Nephron (organoid): ENCODE results near the gene GALNT12.

Experiments used
- H3K27ac Mint-ChIP-seq, 3 experiments: 2 replicates each; pipeline ENCODE4 v1.8.0; 2020; ENCODE audit warnings: mixed read lengths in 3 of 3, mild to moderate bottlenecking in 2 of 3, moderate library complexity in 1 of 3
- H3K27me3 Mint-ChIP-seq: 2 replicates; pipeline ENCODE4 v1.8.0; 2021; ENCODE audit warnings: low read depth, mild to moderate bottlenecking, moderate library complexity, mixed read lengths
- H3K36me3 Mint-ChIP-seq: 2 replicates; pipeline ENCODE4 v1.8.0; 2020; ENCODE audit warnings: low read depth, mixed read lengths
- H3K4me1 Mint-ChIP-seq: 2 replicates; pipeline ENCODE4 v1.8.0; 2020; ENCODE audit warnings: mixed read lengths
- H3K4me3 Mint-ChIP-seq, 3 experiments: 2 replicates each; pipeline ENCODE4 v1.8.0; 2020; ENCODE audit warnings: mild to moderate bottlenecking in 3 of 3, mixed read lengths in 3 of 3, moderate library complexity in 2 of 3
- H3K9me3 Mint-ChIP-seq: 2 replicates; pipeline ENCODE4 v1.8.0; 2020; ENCODE audit warnings: mixed read lengths
- TF ChIP-seq, protein P1 (sequence below), 3 experiments: fragments of 200-600 bp; sonication (generic); IDR thresholded peaks; one replicate each; pipeline ENCODE4 v1.5.0; 2021; ENCODE audit warnings: antibody characterized with exemption in 3 of 3; ENCODE audit not compliant: unreplicated experiment in 3 of 3

The GALNT12 gene

GRCh38 chr9:98829766-98830165 is 22.3 kb downstream of the GALNT12 start:
- TF ChIP-seq, protein P1, sequence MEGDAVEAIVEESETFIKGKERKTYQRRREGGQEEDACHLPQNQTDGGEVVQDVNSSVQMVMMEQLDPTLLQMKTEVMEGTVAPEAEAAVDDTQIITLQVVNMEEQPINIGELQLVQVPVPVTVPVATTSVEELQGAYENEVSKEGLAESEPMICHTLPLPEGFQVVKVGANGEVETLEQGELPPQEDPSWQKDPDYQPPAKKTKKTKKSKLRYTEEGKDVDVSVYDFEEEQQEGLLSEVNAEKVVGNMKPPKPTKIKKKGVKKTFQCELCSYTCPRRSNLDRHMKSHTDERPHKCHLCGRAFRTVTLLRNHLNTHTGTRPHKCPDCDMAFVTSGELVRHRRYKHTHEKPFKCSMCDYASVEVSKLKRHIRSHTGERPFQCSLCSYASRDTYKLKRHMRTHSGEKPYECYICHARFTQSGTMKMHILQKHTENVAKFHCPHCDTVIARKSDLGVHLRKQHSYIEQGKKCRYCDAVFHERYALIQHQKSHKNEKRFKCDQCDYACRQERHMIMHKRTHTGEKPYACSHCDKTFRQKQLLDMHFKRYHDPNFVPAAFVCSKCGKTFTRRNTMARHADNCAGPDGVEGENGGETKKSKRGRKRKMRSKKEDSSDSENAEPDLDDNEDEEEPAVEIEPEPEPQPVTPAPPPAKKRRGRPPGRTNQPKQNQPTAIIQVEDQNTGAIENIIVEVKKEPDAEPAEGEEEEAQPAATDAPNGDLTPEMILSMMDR (IDR thresholded peaks at IDR 0.05; ENCODE audit: unreplicated experiment in 3 of 3) = no peak
- no peak overlapping the region for H3K27ac Mint-ChIP-seq
- peaks cover 6% of the 10 kb centered on the region for H3K4me1 Mint-ChIP-seq
- H3K27me3 Mint-ChIP-seq = peaks cover 5% of the 10 kb centered on the region
- no peaks in the 10 kb centered on the region for H3K36me3 Mint-ChIP-seq
- H3K4me3 Mint-ChIP-seq = no peak overlapping the region
- no peaks in the 10 kb centered on the region for H3K9me3 Mint-ChIP-seq

GRCh38 chr9:98830554-98830953 is 23.1 kb downstream of the GALNT12 start:
- Mint-ChIP-seq H3K27me3 (peaks cover 5% of the 10 kb centered on the region), H3K4me1 (peaks cover 6% of the 10 kb centered on the region), H3K36me3 (no peaks in the 10 kb centered on the region), H3K4me3 (no peak overlapping the region), H3K9me3 (no peaks in the 10 kb centered on the region), H3K27ac (no peak overlapping the region)
- TF ChIP-seq, protein P1 (IDR thresholded peaks at IDR 0.05; ENCODE audit: unreplicated experiment in 3 of 3) = no peak

DNA sequence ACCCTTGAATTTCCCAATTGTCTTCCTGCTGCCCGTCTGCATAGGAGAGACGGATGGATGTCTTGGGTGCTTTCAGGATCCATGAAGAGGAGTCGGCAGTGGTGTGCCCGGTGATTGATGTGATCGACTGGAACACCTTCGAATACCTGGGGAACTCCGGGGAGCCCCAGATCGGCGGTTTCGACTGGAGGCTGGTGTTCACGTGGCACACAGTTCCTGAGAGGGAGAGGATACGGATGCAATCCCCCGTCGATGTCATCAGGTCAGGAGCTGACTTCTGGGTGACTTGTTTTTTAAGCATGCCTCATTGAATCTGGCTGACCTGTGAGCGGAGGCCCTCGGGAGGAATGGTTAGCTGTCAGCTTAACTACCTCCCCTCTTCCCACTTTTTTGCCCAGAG is 24.2 kb downstream of the GALNT12 start:
- Mint-ChIP-seq H3K27ac (no peak overlapping the region), H3K4me3 (no peak overlapping the region), H3K27me3 (peaks cover 5% of the 10 kb centered on the region), H3K9me3 (no peaks in the 10 kb centered on the region), H3K36me3 (no peaks in the 10 kb centered on the region), H3K4me1 (peaks cover 6% of the 10 kb centered on the region)
- TF ChIP-seq, protein P1 (IDR thresholded peaks at IDR 0.05; ENCODE audit: unreplicated experiment in 3 of 3) = no peak

DNA sequence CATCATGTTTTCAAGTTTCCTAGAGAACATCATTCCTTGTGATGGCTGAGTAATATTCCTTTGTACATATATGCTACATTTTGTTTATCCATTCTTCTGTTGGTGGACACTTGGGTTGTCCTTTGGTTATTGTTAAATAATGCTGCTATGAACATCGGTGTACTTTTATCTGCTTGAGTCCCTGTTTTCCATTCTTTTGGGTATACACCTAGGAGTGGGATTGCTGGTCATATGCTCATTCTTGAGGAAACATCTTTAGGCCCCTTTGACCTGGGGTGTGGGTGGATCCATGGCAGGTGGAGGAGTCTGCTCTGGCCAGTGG is 25.3 kb downstream of the GALNT12 start:
- Mint-ChIP-seq H3K4me1 (peaks cover 6% of the 10 kb centered on the region), H3K36me3 (no peaks in the 10 kb centered on the region), H3K4me3 (no peak overlapping the region), H3K9me3 (no peaks in the 10 kb centered on the region), H3K27me3 (peaks cover 5% of the 10 kb centered on the region), H3K27ac (no peak overlapping the region)
- TF ChIP-seq, protein P1 (IDR thresholded peaks at IDR 0.05; ENCODE audit: unreplicated experiment in 3 of 3) = no peak

DNA sequence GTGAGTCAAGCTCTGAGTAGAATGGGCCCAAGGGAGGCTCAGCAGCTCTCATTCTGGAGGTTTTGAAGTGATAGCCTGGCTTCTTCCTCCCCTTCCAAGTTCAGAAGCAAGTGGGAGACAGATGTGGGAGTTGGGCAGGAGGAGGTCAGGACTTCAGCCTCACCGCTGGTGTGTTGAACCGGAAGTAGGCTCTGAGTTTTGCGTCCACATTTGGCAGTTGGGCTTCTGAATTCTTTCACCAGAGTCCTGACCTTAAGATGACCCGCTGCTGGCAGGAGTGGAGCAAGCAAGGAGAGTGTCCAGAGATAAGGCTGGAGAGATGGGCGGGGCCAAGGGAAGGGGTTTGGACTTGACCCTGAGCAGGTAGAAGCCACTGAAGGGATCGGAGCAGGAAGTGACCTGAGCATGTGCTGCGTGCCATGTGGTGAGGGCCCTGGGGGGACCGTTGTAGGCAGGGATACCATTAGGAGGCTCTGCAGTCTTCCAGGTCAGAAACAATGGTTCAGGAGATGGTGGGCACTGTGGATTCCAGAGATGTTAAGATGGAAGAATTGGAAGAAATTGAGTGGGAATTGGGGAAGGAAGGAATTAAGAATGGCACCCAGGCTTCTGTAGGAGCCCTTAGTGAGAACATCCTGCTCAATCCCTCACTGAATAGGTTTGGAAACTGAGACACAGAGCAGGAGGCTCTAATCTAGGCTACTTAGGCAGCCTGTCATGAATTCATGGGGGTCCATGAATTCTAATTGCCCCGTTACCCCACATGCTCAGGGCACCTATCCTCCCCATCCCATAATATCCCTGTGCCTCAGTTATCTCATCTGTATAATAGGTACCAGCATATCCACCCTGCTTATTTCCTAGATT is 25.9 kb downstream of the GALNT12 start:
- no peak overlapping the region for H3K4me3 Mint-ChIP-seq
- peaks cover under 1% of the 10 kb centered on the region for H3K4me1 Mint-ChIP-seq

More for the DNA sequence above, 25.9 kb downstream of the GALNT12 start:
- Mint-ChIP-seq H3K27me3 (peaks cover 5% of the 10 kb centered on the region), H3K27ac (no peak overlapping the region), H3K9me3 (no peaks in the 10 kb centered on the region), H3K36me3 (no peaks in the 10 kb centered on the region)
- TF ChIP-seq, protein P1 (IDR thresholded peaks at IDR 0.05; ENCODE audit: unreplicated experiment in 3 of 3) = no peak
